Mucosa of descending colon (tissue), 3 donors: ENCODE results near the gene TP53BP1. TPM values are rescaled to one million over a fixed set of nuclear protein-coding genes. Genes with fewer than 3 reads are reported as not detected.
A peak's percentile ranks its signal among the peaks of the same experiment; 100 is the strongest.

ENCODE experiments used
- ATAC-seq: fragments of 200-7000 bp; cut with Tn5 transposase; one replicate; pipeline ENCODE4 v1.9.1; 2020; ENCODE audit warnings: mild to moderate bottlenecking, moderate library complexity
- DNase-seq, 3 donors: peaks; one replicate each; pipeline ENCODE4 v3.0.0-alpha.2; 2020
- H3K36me3 ChIP-seq: fragments of 200-600 bp; one replicate; pipeline ENCODE4 v1.8.0; 2021; ENCODE audit warnings: low read depth, mild to moderate bottlenecking
- H3K4me1 ChIP-seq: fragments of 200-600 bp; one replicate; pipeline ENCODE4 v1.8.0; 2021; ENCODE audit warnings: low read depth, mild to moderate bottlenecking
- H3K4me3 ChIP-seq: fragments of 200-600 bp; one replicate; pipeline ENCODE4 v1.8.0; 2021; ENCODE audit warnings: mild to moderate bottlenecking
- H3K9me3 ChIP-seq: fragments of 200-600 bp; one replicate; pipeline ENCODE4 v1.8.0; 2021; ENCODE audit warnings: mild to moderate bottlenecking
- CTCF ChIP-seq: fragments of 200-600 bp; IDR thresholded peaks from one replicate; pipeline ENCODE4 v1.8.0; 2022; ENCODE audit warnings: antibody characterized with exemption, mild to moderate bottlenecking
- intact Hi-C, 2 donors: fragments of 100-400 bp; cut with DNase I in 1 of 2; cut with micrococcal nuclease in 1 of 2; formaldehyde crosslinking; loops; one replicate each; pipeline versions ENCODE4 v1.11.0 to v1.11.1; 2022; cut with DNase I, micrococcal nuclease
- total RNA-seq, 3 donors: library from RNA; stranded (reverse); fragmentation: NEBNext Ultra II Directional in 2 of 3; extraction: Animal tissue kit (Norgen Biotek cat#: 25700) in 2 of 3; gene quantifications; one replicate each; pipeline versions ENCODE4 v1.2.1 to v1.2.4, GENCODE V29; 2021 to 2023
- donor health status: DM: no; HTN: no; CAD: no; lungs with moderate emphysema.
- donor health status: DM: no; HTN: no; CAD: no.
- donor health status: DM: no; HTN: yes; CAD: no.

TP53BP1 gene
- total RNA-seq, 3 donors from 2014 or later, result 31.8 to 46.5 (median 41.6) TPM

GRCh38 chr15:43463998-43464397 lies 29.0 kb downstream of the TP53BP1 start:
- Histone ChIP-seq H3K4me1 (no peaks in the 10 kb centered on the region), H3K36me3 (peaks cover 4% of the 10 kb centered on the region), H3K9me3 (no peaks in the 10 kb centered on the region), H3K4me3 (no peak overlapping the region)
- no peak for DNase-seq
- ATAC-seq, result no peak
- intact Hi-C loops, result no loop called here
- no peak for TF ChIP-seq CTCF

- no peak for ATAC-seq
- H3K4me3 ChIP-seq, result no peak overlapping the region
- H3K9me3 ChIP-seq, result no peaks in the 10 kb centered on the region
- peaks cover 4% of the 10 kb centered on the region for H3K36me3 ChIP-seq
- TF ChIP-seq CTCF, result no peak
- H3K4me1 ChIP-seq, result no peaks in the 10 kb centered on the region
- no peak for DNase-seq
- intact Hi-C loops, result no loop called here
Observed at GRCh38 chr15:43463507-43463906, 29.4 kb downstream of the TP53BP1 start.

- no peaks in the 10 kb centered on the region for H3K9me3 ChIP-seq
- H3K4me3 ChIP-seq, result no peak overlapping the region
- DNase-seq, result no peak
- no peak for TF ChIP-seq CTCF
- no peaks in the 10 kb centered on the region for H3K36me3 ChIP-seq
- intact Hi-C loops, result no loop called here
- H3K4me1 ChIP-seq, result no peaks in the 10 kb centered on the region
- no peak for ATAC-seq
Observed at GRCh38 chr15:43449981-43450380, 43.0 kb downstream of the TP53BP1 start.

- Histone ChIP-seq H3K9me3 (no peaks in the 10 kb centered on the region), H3K4me3 (no peak overlapping the region), H3K4me1 (no peaks in the 10 kb centered on the region), H3K36me3 (no peaks in the 10 kb centered on the region)
- intact Hi-C loops, result no loop called here
- TF ChIP-seq CTCF, result no peak
- DNase-seq, result no peak
- ATAC-seq, result no peak
Observed at GRCh38 chr15:43446344-43446743, 46.6 kb downstream of the TP53BP1 start.

DNA sequence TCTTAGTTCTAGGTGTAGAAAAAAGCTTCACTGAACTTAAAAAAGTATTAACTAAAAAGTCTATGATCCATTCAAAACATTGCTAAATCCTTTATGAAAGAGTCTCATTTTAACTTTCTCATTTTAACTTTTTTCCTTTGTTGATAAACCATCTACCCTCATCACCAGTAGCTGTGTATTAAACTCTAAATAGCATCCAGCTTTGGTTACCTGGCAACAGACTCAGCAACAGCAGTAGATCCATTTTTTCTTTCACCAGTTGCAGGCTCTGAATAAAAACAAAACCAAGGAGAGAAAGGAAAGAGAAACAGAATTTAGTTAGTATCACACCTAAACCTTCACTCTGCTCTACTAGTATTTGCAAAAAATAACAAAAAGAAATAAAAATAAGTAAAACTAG lies 51.6 kb downstream of the TP53BP1 start:
- intact Hi-C loops, result no loop called here
- Histone ChIP-seq H3K4me3 (no peak overlapping the region), H3K36me3 (no peaks in the 10 kb centered on the region), H3K9me3 (no peaks in the 10 kb centered on the region), H3K4me1 (no peaks in the 10 kb centered on the region)
- ATAC-seq, result no peak
- no peak for TF ChIP-seq CTCF
- DNase-seq, result no peak

DNA sequence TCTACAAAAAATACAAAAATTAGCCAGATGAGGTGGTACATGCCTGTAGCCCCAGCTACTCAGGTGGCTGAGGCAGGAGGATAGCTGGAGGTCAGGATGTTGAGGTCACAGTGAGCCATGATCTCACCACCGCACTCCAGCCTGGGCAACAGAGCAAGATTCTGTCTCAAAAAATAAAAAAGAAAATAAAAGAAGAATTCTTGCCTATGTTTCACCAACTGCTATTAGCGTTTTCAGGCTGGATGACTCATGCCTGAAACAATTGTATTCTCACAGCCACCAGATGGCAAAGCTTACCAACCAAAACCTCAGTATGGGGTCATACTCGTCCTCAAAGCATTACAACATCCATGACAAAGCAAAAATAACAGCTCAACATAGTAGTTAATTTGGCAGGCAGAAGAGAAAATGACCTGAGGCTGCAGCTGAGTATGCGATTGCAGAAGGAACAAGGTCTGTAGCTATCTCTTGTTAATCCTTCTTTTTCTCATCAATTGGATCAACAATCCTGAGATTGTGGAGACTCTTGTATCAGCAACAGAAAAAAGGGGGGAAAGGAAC lies 52.2 kb downstream of the TP53BP1 start:
- peak; percentile 78 for ATAC-seq
- peak in 1 of 3 donors; percentile 21 for DNase-seq
- TF ChIP-seq CTCF, result no peak
- Histone ChIP-seq H3K36me3 (no peaks in the 10 kb centered on the region), H3K4me3 (no peak overlapping the region), H3K9me3 (no peaks in the 10 kb centered on the region), H3K4me1 (no peaks in the 10 kb centered on the region)
- intact Hi-C loops, result no loop called here
